Measurements from ENCODE around the gene SLX9. TPM values are rescaled to one million over a fixed set of nuclear protein-coding genes. Genes with fewer than 3 reads are reported as not detected.

SLX9 gene
- total and polyA plus RNA-seq, 2 experiments from 2014 or later = 24.7 to 31.2 TPM

DNA sequence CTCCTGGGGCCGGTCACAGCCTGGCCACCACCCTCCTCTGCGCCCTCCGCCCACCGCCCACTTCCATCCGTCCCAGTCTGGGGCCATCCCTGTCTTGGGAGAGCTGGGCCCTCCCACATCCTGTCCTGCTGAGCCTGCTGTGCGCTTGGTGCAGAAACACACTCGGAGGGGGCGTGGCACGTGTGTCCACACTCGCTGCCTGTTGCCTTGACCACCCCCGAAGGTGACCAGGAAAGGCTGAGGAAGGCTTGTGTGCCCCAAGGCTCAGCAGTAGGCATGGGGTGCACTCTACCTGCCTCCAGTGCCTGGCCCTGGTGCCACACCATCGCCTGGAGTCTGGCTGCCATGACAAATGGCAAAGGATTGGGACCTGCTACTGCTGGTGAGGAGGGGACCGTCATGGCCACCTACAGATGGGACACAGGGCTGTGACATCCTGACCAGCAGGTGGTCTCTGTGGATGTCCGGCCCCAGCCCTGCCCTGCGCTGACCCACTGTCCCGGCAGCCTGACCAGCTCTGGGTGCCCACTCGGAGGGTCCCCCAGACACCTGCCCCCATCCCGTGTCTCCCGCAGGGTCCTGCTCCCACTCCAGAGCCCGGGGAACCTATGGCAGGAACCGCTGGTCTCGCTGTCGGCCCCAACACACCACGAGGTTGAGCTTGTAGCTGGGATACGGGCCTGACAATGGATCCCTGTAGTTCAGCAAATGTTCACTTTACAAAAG is 43.1 kb upstream of the SLX9 start:
- H3K9me3 ChIP-seq (ENCODE audit: low read depth) = no peaks in the 10 kb centered on the region
- H3K4me1 ChIP-seq (ENCODE audit: low read depth) = no peaks in the 10 kb centered on the region
- no peak for DNase-seq (ENCODE audit: low read depth in 1 of 2, low spot score in 1 of 2)
- no peak overlapping the region for H3K27ac ChIP-seq
- H3K4me3 ChIP-seq = no peak overlapping the region
- H3K36me3 ChIP-seq = no peaks in the 10 kb centered on the region
- TF ChIP-seq, protein P1, sequence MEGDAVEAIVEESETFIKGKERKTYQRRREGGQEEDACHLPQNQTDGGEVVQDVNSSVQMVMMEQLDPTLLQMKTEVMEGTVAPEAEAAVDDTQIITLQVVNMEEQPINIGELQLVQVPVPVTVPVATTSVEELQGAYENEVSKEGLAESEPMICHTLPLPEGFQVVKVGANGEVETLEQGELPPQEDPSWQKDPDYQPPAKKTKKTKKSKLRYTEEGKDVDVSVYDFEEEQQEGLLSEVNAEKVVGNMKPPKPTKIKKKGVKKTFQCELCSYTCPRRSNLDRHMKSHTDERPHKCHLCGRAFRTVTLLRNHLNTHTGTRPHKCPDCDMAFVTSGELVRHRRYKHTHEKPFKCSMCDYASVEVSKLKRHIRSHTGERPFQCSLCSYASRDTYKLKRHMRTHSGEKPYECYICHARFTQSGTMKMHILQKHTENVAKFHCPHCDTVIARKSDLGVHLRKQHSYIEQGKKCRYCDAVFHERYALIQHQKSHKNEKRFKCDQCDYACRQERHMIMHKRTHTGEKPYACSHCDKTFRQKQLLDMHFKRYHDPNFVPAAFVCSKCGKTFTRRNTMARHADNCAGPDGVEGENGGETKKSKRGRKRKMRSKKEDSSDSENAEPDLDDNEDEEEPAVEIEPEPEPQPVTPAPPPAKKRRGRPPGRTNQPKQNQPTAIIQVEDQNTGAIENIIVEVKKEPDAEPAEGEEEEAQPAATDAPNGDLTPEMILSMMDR (IDR thresholded peaks at IDR 0.05; ENCODE audit: low read depth, low read length) = no peak
- no peaks in the 10 kb centered on the region for H3K27me3 ChIP-seq

DNA sequence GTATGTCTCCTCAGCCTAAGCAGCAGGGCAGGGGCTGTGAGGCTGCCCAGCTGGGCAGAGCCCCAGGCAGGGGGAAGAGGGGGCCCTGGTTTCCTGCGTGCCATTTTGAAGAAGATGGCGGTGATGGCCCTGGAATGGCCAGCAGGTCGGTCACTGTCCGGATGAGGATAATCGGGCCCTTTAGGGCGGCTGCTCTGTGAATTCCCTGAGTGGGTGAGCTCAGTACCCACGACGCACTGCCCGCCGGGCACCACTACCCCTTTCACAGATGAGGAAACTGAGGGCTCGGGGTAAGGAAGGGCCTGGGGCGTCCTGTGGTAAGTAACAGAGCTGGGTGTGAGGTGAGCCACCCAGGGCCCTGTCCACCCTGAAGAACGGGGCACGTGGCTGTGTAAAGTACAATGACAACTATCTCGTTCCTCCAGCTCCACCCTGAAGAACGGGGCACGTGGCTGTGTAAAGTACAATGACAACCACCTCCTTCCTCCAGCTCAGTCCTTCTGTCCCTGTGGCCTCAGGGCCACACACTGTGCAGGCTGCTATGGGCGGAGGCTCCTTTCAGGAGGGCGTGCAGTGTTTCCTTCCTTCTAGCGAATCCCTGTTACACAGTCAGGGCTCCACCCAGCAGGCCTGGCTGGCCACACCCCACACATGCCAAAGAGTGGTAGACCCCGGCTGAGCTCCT is 42.4 kb upstream of the SLX9 start:
- Histone ChIP-seq H3K27ac (no peak overlapping the region), H3K27me3 (no peaks in the 10 kb centered on the region), H3K36me3 (no peaks in the 10 kb centered on the region), H3K9me3 (ENCODE audit: low read depth) (no peaks in the 10 kb centered on the region), H3K4me1 (ENCODE audit: low read depth) (no peaks in the 10 kb centered on the region), H3K4me3 (no peak overlapping the region)
- no peak for DNase-seq (ENCODE audit: low read depth in 1 of 2, low spot score in 1 of 2)
- TF ChIP-seq, protein P1 (IDR thresholded peaks at IDR 0.05; ENCODE audit: low read depth, low read length) = no peak

DNA sequence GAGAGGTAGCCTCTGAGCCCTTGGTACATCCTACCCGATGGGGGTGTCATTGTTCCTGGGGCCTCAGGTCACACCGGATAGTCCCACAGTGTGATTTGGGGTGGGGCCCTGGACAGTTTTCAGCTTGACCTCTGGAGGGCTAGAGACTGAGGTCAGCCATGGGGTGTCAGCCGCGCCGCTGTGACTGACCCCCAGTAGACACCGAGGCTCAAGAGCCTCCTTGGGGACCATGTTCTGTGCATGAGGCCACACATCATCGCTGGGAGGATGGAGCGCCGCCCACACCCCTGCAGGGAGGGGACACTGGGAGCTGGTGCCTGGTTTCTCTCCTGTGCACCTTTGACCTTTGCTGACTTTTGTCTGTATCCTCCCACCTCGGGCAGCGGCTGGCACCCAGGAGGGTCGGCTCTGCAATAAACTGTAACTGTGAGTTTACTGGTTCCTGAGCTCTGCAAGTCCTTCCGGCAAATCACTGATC is 41.8 kb upstream of the SLX9 start:
- Histone ChIP-seq H3K27me3 (no peaks in the 10 kb centered on the region), H3K36me3 (no peaks in the 10 kb centered on the region), H3K4me1 (ENCODE audit: low read depth) (no peaks in the 10 kb centered on the region), H3K27ac (no peak overlapping the region), H3K4me3 (no peak overlapping the region), H3K9me3 (ENCODE audit: low read depth) (no peaks in the 10 kb centered on the region)
- DNase-seq (ENCODE audit: low read depth in 1 of 2, low spot score in 1 of 2) = no peak
- TF ChIP-seq, protein P1 (IDR thresholded peaks at IDR 0.05; ENCODE audit: low read depth, low read length) = no peak

DNA sequence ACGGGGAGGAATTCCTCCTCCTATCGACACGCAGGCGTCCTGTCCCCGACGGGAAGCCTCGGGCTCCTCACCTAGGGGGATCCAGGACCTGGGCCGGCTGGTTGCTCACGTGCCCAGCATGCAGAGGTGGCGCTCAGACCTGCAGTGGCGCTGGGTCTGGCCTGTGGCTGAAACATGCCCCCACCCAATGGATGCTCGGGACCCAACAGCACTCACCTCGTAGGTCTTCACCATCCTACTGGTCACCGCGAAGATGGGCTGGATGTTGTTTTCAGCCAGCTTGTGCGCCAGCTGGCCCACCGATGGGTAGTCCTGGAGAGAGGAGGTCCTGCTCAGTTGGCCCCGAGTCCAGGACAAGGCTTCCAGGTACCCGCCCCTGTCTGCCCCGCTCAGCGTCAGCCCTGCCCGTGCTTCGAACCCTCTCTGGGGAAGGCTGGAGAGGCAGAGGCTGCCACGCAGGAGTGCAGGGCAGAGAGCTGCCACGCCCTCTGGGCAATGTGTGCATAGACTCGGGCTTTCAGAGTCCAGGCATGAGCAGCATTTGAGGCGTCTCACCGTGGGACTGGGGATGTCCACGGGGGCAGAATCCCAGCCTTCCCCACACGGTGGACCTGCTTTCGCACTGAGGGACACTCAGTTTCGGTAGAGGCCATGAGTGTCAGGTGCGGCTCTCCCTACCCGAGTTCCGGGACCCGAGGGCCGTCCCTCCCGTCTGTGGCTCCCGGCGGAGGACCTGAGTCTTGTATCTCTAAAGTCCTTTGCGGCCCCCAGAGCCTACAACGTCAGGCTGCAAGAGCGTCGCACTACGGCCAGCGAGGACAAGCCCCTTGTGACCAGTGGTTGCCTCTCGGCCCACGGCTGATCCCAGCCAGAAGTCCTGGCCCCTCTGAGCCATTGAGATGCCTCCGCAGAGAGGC is 40.7 kb upstream of the SLX9 start:
- Histone ChIP-seq H3K4me3 (no peak overlapping the region), H3K9me3 (ENCODE audit: low read depth) (no peaks in the 10 kb centered on the region), H3K27ac (no peak overlapping the region), H3K36me3 (no peaks in the 10 kb centered on the region), H3K4me1 (ENCODE audit: low read depth) (no peaks in the 10 kb centered on the region), H3K27me3 (no peaks in the 10 kb centered on the region)
- TF ChIP-seq, protein P1 (IDR thresholded peaks at IDR 0.05; ENCODE audit: low read depth, low read length) = no peak
- no peak for DNase-seq (ENCODE audit: low read depth in 1 of 2, low spot score in 1 of 2)

DNA sequence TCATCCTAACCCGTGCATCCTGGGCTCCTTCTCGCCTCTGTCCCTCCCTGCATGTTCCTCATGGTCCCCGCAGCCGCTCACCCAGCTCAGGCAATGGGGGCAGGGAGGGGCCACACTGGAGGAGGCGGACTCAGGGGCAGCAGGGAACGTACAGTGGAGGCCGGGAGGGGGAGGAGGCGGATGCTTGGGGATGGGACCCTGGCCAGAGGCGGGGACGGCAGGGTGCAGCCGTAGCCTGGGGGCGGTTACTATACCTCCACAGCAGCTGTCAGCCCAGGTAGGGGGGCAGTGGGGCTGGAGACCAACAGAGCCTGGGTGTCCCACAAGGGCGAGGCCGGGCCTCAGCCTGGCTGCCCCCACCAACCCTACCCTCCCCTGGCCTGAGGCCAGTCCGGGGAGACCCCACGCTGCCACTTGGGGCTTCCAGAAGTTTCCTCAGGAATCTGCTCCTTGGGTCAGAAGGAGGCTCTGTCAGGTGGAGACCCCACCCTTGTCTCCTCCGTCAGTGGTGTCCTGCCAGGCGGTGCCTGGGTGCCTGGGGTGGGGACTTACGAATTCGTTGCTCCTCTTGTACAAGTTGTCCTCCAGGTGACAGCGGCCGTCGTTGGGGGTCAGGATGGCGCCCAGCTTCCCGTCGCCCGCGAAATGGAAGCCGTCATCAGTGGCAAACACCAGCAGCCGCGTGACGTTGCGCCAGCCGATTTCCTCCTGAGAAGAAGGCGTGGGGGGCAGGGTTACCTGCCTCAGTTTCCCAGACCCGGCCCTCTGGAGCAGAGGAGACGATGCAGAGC is 39.9 kb upstream of the SLX9 start:
- Histone ChIP-seq H3K4me1 (ENCODE audit: low read depth) (no peaks in the 10 kb centered on the region), H3K36me3 (no peaks in the 10 kb centered on the region), H3K27me3 (no peaks in the 10 kb centered on the region), H3K4me3 (no peak overlapping the region), H3K9me3 (ENCODE audit: low read depth) (no peaks in the 10 kb centered on the region), H3K27ac (no peak overlapping the region)
- no peak for DNase-seq (ENCODE audit: low read depth in 1 of 2, low spot score in 1 of 2)
- TF ChIP-seq, protein P1 (IDR thresholded peaks at IDR 0.05; ENCODE audit: low read depth, low read length) = no peak

Data from cardiac muscle cell (in vitro differentiated cells and primary cell).